Right lung (tissue), 5 donors: Measurements from ENCODE around the gene ODC1. TPM values are rescaled to one million over a fixed set of nuclear protein-coding genes. Genes with fewer than 3 reads are reported as not detected.
"Not testable (repeated sequence)": the region's sequence is repeated elsewhere in the genome, so short reads cannot be mapped to it uniquely, and the experiment has no call there.

Source experiments
- DNase-seq, 2 donors: peaks; one replicate each; pipeline ENCODE4 v3.0.0-alpha.2; 2013
- polyA plus RNA-seq, 5 donors: library from polyadenylated mRNA; unstranded; fragments of 120-200 nt; gene quantifications; one replicate each; pipeline versions ENCODE4 v1.2.1 to v1.2.3, GENCODE V29; 2013; ENCODE audit warnings: inconsistent platforms in 1 of 5, low replicate concordance in 1 of 5; ENCODE audit not compliant: insufficient read length in 5 of 5, insufficient read depth in 1 of 5

ODC1 gene
- polyA plus RNA-seq, 5 donors = 204 to 264 (median 216) TPM

- no peak for DNase-seq
Observed at GRCh38 chr2:10457846-10458598, 9.9 kb upstream of the ODC1 start.

- not testable (repeated sequence) for DNase-seq
Observed at GRCh38 chr2:10457195-10457594, 9.1 kb upstream of the ODC1 start.

- DNase-seq = no peak
Observed at GRCh38 chr2:10454505-10454904, 6.4 kb upstream of the ODC1 start.

GRCh38 chr2:10453905-10454298 lies 5.8 kb upstream of the ODC1 start:
- no peak for DNase-seq

- no peak for DNase-seq
Observed at GRCh38 chr2:10452956-10453904, 5.1 kb upstream of the ODC1 start.

DNA sequence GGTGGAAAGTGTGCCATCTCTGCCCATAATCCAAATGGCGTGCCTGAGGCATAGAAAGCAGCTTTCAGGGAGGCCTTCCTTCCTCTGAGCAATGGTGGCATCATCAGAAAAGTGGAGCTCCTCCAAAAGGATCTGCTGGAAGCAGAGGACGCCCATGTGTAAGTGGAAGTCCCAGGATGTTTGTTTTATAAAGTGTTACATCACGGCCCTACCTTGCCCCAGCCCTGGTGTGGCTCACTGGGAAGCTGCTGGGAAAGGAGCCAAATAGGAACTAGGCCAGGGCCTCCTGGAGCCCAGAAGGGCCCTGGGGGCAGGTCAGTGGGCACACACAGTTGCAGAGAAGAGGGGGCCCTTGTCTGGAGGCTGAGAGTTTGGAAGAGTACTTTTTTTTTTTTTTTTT lies 4.2 kb upstream of the ODC1 start:
- peak; percentile 44 to 49 for DNase-seq

GRCh38 chr2:10451819-10452218 lies 3.7 kb upstream of the ODC1 start:
- no peak for DNase-seq

- DNase-seq = no peak
Observed at GRCh38 chr2:10449838-10450691, 1.9 kb upstream of the ODC1 start.

GRCh38 chr2:10449486-10449831 lies 1.3 kb upstream of the ODC1 start:
- no peak for DNase-seq

- peak in 1 of 2 donors; percentile 90 for DNase-seq
Observed at GRCh38 chr2:10448576-10449485, 704 bp upstream of the ODC1 start.

- DNase-seq = peak; percentile 32 to 47
Observed at GRCh38 chr2:10447300-10447894, 730 bp downstream of the ODC1 start.

- DNase-seq = no peak
Observed at GRCh38 chr2:10446631-10447030, 1.5 kb downstream of the ODC1 start.

GRCh38 chr2:10444463-10444862 lies 3.7 kb downstream of the ODC1 start:
- no peak for DNase-seq

- DNase-seq = not testable (repeated sequence)
Observed at GRCh38 chr2:10442469-10443126, 5.5 kb downstream of the ODC1 start.

GRCh38 chr2:10441948-10442347 lies 6.2 kb downstream of the ODC1 start:
- DNase-seq = no peak

DNA sequence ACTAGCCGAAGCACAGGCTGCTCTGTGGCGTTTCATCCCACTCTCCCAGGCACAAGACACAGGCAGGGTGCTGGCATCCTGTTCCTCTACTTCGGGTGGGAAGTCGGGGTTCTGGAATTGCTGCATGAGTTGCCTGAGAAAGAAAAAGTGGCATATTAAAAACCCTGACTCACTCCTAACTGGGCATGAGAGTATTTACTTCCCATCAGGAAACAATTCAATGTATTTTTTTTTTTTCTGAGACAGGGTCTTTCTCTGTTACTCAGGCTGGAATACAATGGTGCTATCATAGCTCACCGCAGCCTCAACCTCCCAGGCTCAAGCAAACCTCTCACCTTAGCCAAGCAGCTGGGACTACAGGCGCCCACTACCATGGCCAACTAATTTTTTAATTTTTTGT lies 7.4 kb downstream of the ODC1 start:
- DNase-seq = no peak

GRCh38 chr2:10439971-10440370 lies 8.2 kb downstream of the ODC1 start:
- no peak for DNase-seq

GRCh38 chr2:10439185-10439879 lies 8.8 kb downstream of the ODC1 start:
- DNase-seq = no peak

DNA sequence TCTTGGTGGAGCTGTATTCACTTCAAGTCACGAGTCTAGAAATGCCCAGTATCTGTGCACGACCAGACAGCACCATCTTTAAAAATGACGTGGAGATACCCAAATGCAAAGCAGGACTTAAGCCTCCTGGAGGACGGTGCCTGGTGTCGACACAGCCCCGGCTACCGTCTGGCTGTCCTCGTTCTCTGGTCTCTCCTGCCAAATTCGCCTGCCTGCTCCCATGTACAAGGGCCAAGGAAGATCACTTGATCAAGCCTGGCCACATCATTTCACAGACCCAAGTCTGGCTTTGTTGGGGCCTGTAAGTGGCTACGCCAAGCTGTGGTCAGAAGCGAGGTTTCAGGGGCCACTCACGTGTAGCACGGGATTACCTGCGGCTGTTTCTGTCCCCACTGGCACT lies 9.4 kb downstream of the ODC1 start:
- DNase-seq = no peak
